DND-41 (cell line): ENCODE measurements around the gene KIF1C.
"Not testable (repeated sequence)": the region's sequence is repeated elsewhere in the genome, so short reads cannot be mapped to it uniquely, and the experiment has no call there.

ENCODE experiments used
- ATAC-seq: fragments of 200-7000 bp; cut with Tn5 transposase; 3 replicates; pipeline ENCODE4 v1.9.1; 2021; ENCODE audit warnings: low read depth; ENCODE audit not compliant: insufficient read depth
- DNase-seq: peaks from one replicate; pipeline ENCODE4 v3.0.0-alpha.2; 2020
- H2AFZ ChIP-seq: 2 replicates; pipeline ENCODE4 v1.6.0; 2012; ENCODE audit warnings: low read depth, low read length
- H3K27ac ChIP-seq: 2 replicates; pipeline ENCODE4 v1.5.1; 2012; ENCODE audit warnings: low read length, inconsistent platforms
- H3K27me3 ChIP-seq: fragments of 200-600 bp; sonication (generic); 2 replicates; pipeline ENCODE4 v1.6.0; 2012; ENCODE audit warnings: low read length, mild to moderate bottlenecking, inconsistent platforms; ENCODE audit not compliant: insufficient read depth, poor library complexity
- H3K36me3 ChIP-seq: 2 replicates; pipeline ENCODE4 v1.5.1; 2012; ENCODE audit warnings: low read length, inconsistent platforms; ENCODE audit not compliant: insufficient read depth
- H3K4me1 ChIP-seq: 2 replicates; pipeline ENCODE4 v1.5.1; 2012; ENCODE audit warnings: mild to moderate bottlenecking, low read length; ENCODE audit not compliant: insufficient read depth
- H3K4me2 ChIP-seq: 2 replicates; pipeline ENCODE4 v1.6.0; 2012; ENCODE audit warnings: mild to moderate bottlenecking, moderate library complexity, low read length, inconsistent platforms; ENCODE audit not compliant: insufficient read depth
- H3K4me3 ChIP-seq, 2 experiments: fragments of 200-600 bp in 1 of 2; shearing (Covaris generic) in 1 of 2; 2 replicates each; pipeline ENCODE4 v1.5.1; 2012 to 2016; ENCODE audit warnings: inconsistent platforms in 2 of 2, low read length in 2 of 2, mild to moderate bottlenecking in 2 of 2, low read depth in 1 of 2, moderate library complexity in 1 of 2
- H3K79me2 ChIP-seq: 2 replicates; pipeline ENCODE4 v1.6.0; 2012; ENCODE audit warnings: low read length, inconsistent platforms; ENCODE audit not compliant: insufficient read depth
- H3K9ac ChIP-seq: 2 replicates; pipeline ENCODE4 v1.6.0; 2012; ENCODE audit warnings: low read depth, mild to moderate bottlenecking, inconsistent platforms, low read length, moderate library complexity
- H3K9me3 ChIP-seq: 2 replicates; pipeline ENCODE4 v1.5.1; 2012; ENCODE audit warnings: low read length, moderate library complexity, mild to moderate bottlenecking, inconsistent platforms; ENCODE audit not compliant: insufficient read depth, severe bottlenecking
- H4K20me1 ChIP-seq: 2 replicates; pipeline ENCODE4 v1.6.0; 2012; ENCODE audit warnings: low read length; ENCODE audit not compliant: insufficient read depth
- CTCF ChIP-seq: IDR thresholded peaks from 2 replicates; pipeline ENCODE4 v1.5.1; 2012; ENCODE audit warnings: borderline replicate concordance, low read length, moderate library complexity, mild to moderate bottlenecking; ENCODE audit not compliant: poor library complexity, severe bottlenecking; ENCODE audit errors: extremely low read depth
- EZH2 ChIP-seq: IDR thresholded peaks from 3 replicates; pipeline ENCODE4 v1.6.1; 2012; ENCODE audit warnings: borderline replicate concordance, low read depth, mild to moderate bottlenecking, moderate library complexity, low read length, inconsistent platforms; ENCODE audit not compliant: severe bottlenecking

KIF1C gene

GRCh38 chr17:5077275-5077674 is 79.5 kb downstream of the KIF1C start:
- not testable (repeated sequence) for H3K4me1 ChIP-seq, H3K36me3 ChIP-seq, H3K27ac ChIP-seq, H3K27me3 ChIP-seq, H3K4me2 ChIP-seq, H3K4me3 ChIP-seq, DNase-seq, ATAC-seq, H3K9ac ChIP-seq, H3K9me3 ChIP-seq, H4K20me1 ChIP-seq, H3K79me2 ChIP-seq, H2AFZ ChIP-seq

- no peak overlapping the region for H3K4me2 ChIP-seq
- H4K20me1 ChIP-seq = no peaks in the 10 kb centered on the region
Observed at GRCh38 chr17:5077781-5078105, 80.0 kb downstream of the KIF1C start.

More at GRCh38 chr17:5077781-5078105, 80.0 kb downstream of the KIF1C start:
- H2AFZ ChIP-seq = no peak overlapping the region
- ATAC-seq (no peak), DNase-seq (no peak)
- H3K27ac ChIP-seq = no peak overlapping the region
- TF ChIP-seq CTCF = no peak
- TF ChIP-seq EZH2 = no peak
- peaks cover 4% of the 10 kb centered on the region; the same call in 1 of the 2 replicates for H3K4me1 ChIP-seq
- no peak overlapping the region for H3K9ac ChIP-seq
- no peaks in the 10 kb centered on the region for H3K36me3 ChIP-seq
- no peaks in the 10 kb centered on the region for H3K27me3 ChIP-seq
- no peaks in the 10 kb centered on the region for H3K9me3 ChIP-seq
- H3K79me2 ChIP-seq = no peaks in the 10 kb centered on the region
- H3K4me3 ChIP-seq = no peak overlapping the region
